Epithelial cell of umbilical artery (primary cell): ENCODE data around the gene XG. TPM values are rescaled to one million over a fixed set of nuclear protein-coding genes. Genes with fewer than 3 reads are reported as not detected.

Source experiments
- total RNA-seq: library from RNA; depleted of rRNA; stranded (reverse); fragments of >200 nt; gene quantifications from 2 replicates; pipeline ENCODE4 v1.2.3, GENCODE V29; 2014

XG gene, protein sequence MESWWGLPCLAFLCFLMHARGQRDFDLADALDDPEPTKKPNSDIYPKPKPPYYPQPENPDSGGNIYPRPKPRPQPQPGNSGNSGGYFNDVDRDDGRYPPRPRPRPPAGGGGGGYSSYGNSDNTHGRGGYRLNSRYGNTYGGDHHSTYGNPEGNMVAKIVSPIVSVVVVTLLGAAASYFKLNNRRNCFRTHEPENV
- 1.3 and 10.8 TPM in 2 replicates for total RNA-seq

DNA sequence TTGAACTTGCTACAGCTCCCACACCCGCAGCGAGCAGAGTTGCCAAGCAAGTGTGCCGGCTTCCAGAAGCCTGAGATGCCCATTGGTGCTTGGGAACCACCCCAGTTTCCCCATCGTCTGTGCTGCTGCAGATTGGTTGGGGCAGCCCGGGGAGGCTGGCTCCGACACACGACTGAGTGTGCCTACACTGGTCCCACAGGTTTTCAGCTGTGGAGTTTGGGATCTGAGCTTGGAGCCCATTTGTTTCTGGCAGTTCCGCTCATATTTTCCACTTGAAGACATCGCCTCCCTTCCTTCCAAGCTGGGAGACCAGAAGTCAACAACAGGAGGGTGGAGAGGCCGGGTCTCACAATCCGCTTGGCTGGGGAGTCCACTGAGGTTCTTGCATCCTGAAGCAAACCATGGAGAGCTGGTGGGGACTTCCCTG, at the start of gene XG:
XG (plus strand) TSS at position 167 of the 427 bp plus-strand sequence; CDS start at position 402, 235 bp downstream.

GRCh38 chrX:2828344-2828958, 76.6 kb downstream of the XG start, which contains the start of gene GYG2:
TSS of gene GYG2 (plus strand) at chrX:2828930. CDS start at chrX:2830189, 1,259 bp downstream.

Other genes starting within 250 kb of the XG start
- 169 and 214 TPM in 2 replicates for gene CD99, start 60.7 kb upstream of the XG start, total RNA-seq
- gene GYG2, start 76.9 kb downstream of the XG start, total RNA-seq, result 0.97 and 1.4 TPM in 2 replicates
- 15.6 and 22.9 TPM in 2 replicates for gene ARSD, start 177.3 kb downstream of the XG start, total RNA-seq